Neural cell (in vitro differentiated cells): Measurements from ENCODE around the gene CIC. TPM values are rescaled to one million over a fixed set of nuclear protein-coding genes. Genes with fewer than 3 reads are reported as not detected.

Experiments used
- H2AFZ ChIP-seq: fragments of 200-600, 300-800 bp; sonication (generic), shearing (Covaris generic); 2 replicates; pipeline ENCODE4 v1.6.0; 2014; ENCODE audit warnings: low read depth, mild to moderate bottlenecking, antibody characterized with exemption, low read length, moderate library complexity
- H3F3A ChIP-seq: fragments of 200-600 bp; shearing (Covaris generic); 2 replicates; pipeline ENCODE4 v1.6.1; 2016; ENCODE audit warnings: mild to moderate bottlenecking, moderate library complexity, mixed read lengths, antibody characterized with exemption, low read length; ENCODE audit not compliant: insufficient read depth, poor library complexity, severe bottlenecking
- H3K27ac ChIP-seq: fragments of 200-600, 300-800 bp; sonication (generic), shearing (Covaris generic); 2 replicates; pipeline ENCODE4 v1.5.1; 2014; ENCODE audit warnings: mild to moderate bottlenecking, low read length, moderate library complexity
- H3K27me3 ChIP-seq: fragments of 300-800, 200-600 bp; sonication (generic), shearing (Covaris generic); 2 replicates; pipeline ENCODE4 v1.6.0; 2014; ENCODE audit warnings: mild to moderate bottlenecking, low read depth, low read length, moderate library complexity; ENCODE audit not compliant: insufficient read depth
- H3K36me3 ChIP-seq: fragments of 300-800, 200-600 bp; sonication (generic), shearing (Covaris generic); 2 replicates; pipeline ENCODE4 v1.5.1; 2014; ENCODE audit warnings: mild to moderate bottlenecking, antibody characterized with exemption, low read length, moderate library complexity; ENCODE audit not compliant: insufficient read depth
- H3K4me2 ChIP-seq: fragments of 300-800, 200-600 bp; sonication (generic), shearing (Covaris generic); 2 replicates; pipeline ENCODE4 v1.6.0; 2014; ENCODE audit warnings: mild to moderate bottlenecking, low read length
- H3K4me3 ChIP-seq: fragments of 300-800, 200-600 bp; sonication (generic), shearing (Covaris generic); 2 replicates; pipeline ENCODE4 v1.5.1; 2014; ENCODE audit warnings: mild to moderate bottlenecking, low read length, moderate library complexity
- H3K79me2 ChIP-seq: fragments of 200-600 bp; shearing (Covaris generic); replicated peaks from 2 replicates; pipeline ENCODE4 v1.6.0; 2014; ENCODE audit warnings: mild to moderate bottlenecking, low read length, moderate library complexity; ENCODE audit not compliant: insufficient read depth
- H3K9ac ChIP-seq: fragments of 300-800, 200-600 bp; sonication (generic), shearing (Covaris generic); 2 replicates; pipeline ENCODE4 v1.6.1; 2016; ENCODE audit warnings: mild to moderate bottlenecking, low read length, mixed read lengths
- H3K9me2 ChIP-seq: fragments of 200-600 bp; shearing (Covaris generic); 2 replicates; pipeline ENCODE4 v1.6.1; 2016; ENCODE audit warnings: mild to moderate bottlenecking, low read length, mixed read lengths; ENCODE audit not compliant: insufficient read depth
- H3K9me3 ChIP-seq: fragments of 200-600, 300-800 bp; sonication (generic), shearing (Covaris generic); 2 replicates; pipeline ENCODE4 v1.6.1; 2016; ENCODE audit warnings: mild to moderate bottlenecking, mixed run types, low read length, moderate library complexity, mixed read lengths
- H4K20me1 ChIP-seq: fragments of 200-600 bp; shearing (Covaris generic); 2 replicates; pipeline ENCODE4 v1.6.1; 2016; ENCODE audit warnings: mild to moderate bottlenecking, mixed run types; ENCODE audit not compliant: insufficient read depth
- CTCF ChIP-seq: fragments of 450-650 bp; IDR thresholded peaks from 2 replicates; pipeline ENCODE4 v1.5.1; 2014; ENCODE audit warnings: antibody characterized with exemption, mild to moderate bottlenecking, moderate library complexity; ENCODE audit not compliant: poor library complexity, severe bottlenecking
- EP300 ChIP-seq: fragments of 450-650 bp; conservative IDR thresholded peaks from 2 replicates; pipeline ENCODE4 v1.6.1; 2014; ENCODE audit warnings: antibody characterized with exemption, mild to moderate bottlenecking, moderate library complexity; ENCODE audit not compliant: poor library complexity, severe bottlenecking
- EZH2 ChIP-seq: fragments of 200-600, 300-800 bp; shearing (Covaris generic), sonication (generic); IDR thresholded peaks from 2 replicates; pipeline ENCODE4 v1.6.1; 2014; ENCODE audit warnings: antibody characterized with exemption, low read length, borderline replicate concordance, mild to moderate bottlenecking; ENCODE audit not compliant: insufficient read depth, poor library complexity, severe bottlenecking
- MXI1 ChIP-seq: fragments of 450-650 bp; conservative IDR thresholded peaks from 2 replicates; pipeline ENCODE4 v1.6.1; 2014; ENCODE audit warnings: antibody characterized with exemption, mild to moderate bottlenecking; ENCODE audit not compliant: poor library complexity, severe bottlenecking
- POLR2AphosphoS5 ChIP-seq: IDR thresholded peaks from 2 replicates; pipeline ENCODE4 v1.6.1; 2012
- RAD21 ChIP-seq: fragments of 450-650 bp; conservative IDR thresholded peaks from 2 replicates; pipeline ENCODE4 v1.6.1; 2014; ENCODE audit warnings: antibody characterized with exemption, mild to moderate bottlenecking, moderate library complexity
- REST ChIP-seq: IDR thresholded peaks from 2 replicates; pipeline ENCODE4 v1.6.1; 2012; ENCODE audit warnings: borderline replicate concordance
- SMC3 ChIP-seq: fragments of 450-650 bp; conservative IDR thresholded peaks from 2 replicates; pipeline ENCODE4 v1.6.1; 2014; ENCODE audit warnings: antibody characterized with exemption, mild to moderate bottlenecking, moderate library complexity; ENCODE audit not compliant: poor library complexity
- TAF1 ChIP-seq: IDR thresholded peaks from 2 replicates; pipeline ENCODE4 v1.6.1; 2012; ENCODE audit warnings: low read depth
- polyA plus RNA-seq: library from polyadenylated mRNA; depleted of rRNA; stranded (reverse); fragments of >200 nt; gene quantifications from 2 replicates; pipeline ENCODE4 v1.2.3, GENCODE V29; 2014

Gene CIC
- polyA plus RNA-seq, 1 donor from 2014 or later, result 10.8 TPM

- Histone ChIP-seq H3K27ac (no peak overlapping the region), H3K4me3 (no peak overlapping the region), H3K9ac (no peak overlapping the region), H3F3A (peaks cover 3% of the 10 kb centered on the region), H4K20me1 (no peaks in the 10 kb centered on the region), H3K79me2 (peaks cover 3% of the 10 kb centered on the region), H3K36me3 (no peaks in the 10 kb centered on the region), H2AFZ (no peak overlapping the region), H3K4me2 (no peak overlapping the region), H3K9me3 (no peaks in the 10 kb centered on the region), H3K27me3 (no peaks in the 10 kb centered on the region), H3K9me2 (no peaks in the 10 kb centered on the region)
- no peak for TF ChIP-seq EZH2
- TF ChIP-seq EP300, result no peak
- no peak for TF ChIP-seq POLR2AphosphoS5
- TF ChIP-seq CTCF, result no peak
- no peak for TF ChIP-seq REST
- no peak for TF ChIP-seq SMC3
- no peak for TF ChIP-seq RAD21
- no peak for TF ChIP-seq TAF1
- no peak for TF ChIP-seq MXI1
These were observed 43.2 kb upstream of the CIC start for GRCh38 chr19:42225718-42226292.

- no peaks in the 10 kb centered on the region for H4K20me1 ChIP-seq
- H3K27ac ChIP-seq, result no peak overlapping the region
- H3K27me3 ChIP-seq, result no peaks in the 10 kb centered on the region
- H2AFZ ChIP-seq, result no peak overlapping the region
- no peak overlapping the region for H3K4me2 ChIP-seq
- H3K36me3 ChIP-seq, result no peaks in the 10 kb centered on the region
- no peak overlapping the region for H3K4me3 ChIP-seq
- H3F3A ChIP-seq, result no peaks in the 10 kb centered on the region
- H3K79me2 ChIP-seq, result peaks cover 3% of the 10 kb centered on the region
- H3K9me2 ChIP-seq, result no peaks in the 10 kb centered on the region
- no peak for TF ChIP-seq EP300
- TF ChIP-seq REST, result no peak
- TF ChIP-seq RAD21, result no peak
- no peak for TF ChIP-seq POLR2AphosphoS5
- TF ChIP-seq TAF1, result no peak
- no peak for TF ChIP-seq CTCF
- no peak for TF ChIP-seq EZH2
- no peak for TF ChIP-seq MXI1
- no peak for TF ChIP-seq SMC3
- H3K9me3 ChIP-seq, result no peaks in the 10 kb centered on the region
- no peak overlapping the region for H3K9ac ChIP-seq
These were observed 42.2 kb upstream of the CIC start for GRCh38 chr19:42226886-42227285.
